ENCODE results near the gene HLCS. TPM values are rescaled to one million over a fixed set of nuclear protein-coding genes. Genes with fewer than 3 reads are reported as not detected.

The HLCS gene
- total and polyA plus RNA-seq, 2 of the 4 experiments (the other 2 are of a cell fraction): 10.6 to 21.0 TPM

- H4K5ac ChIP-seq (ENCODE audit: low read depth, low read length): no peak overlapping the region
- in situ Hi-C loops (cut with MboI; ENCODE audit: low sequenced_read_pairs) (no loop called here), dilution Hi-C loops (cut with HindIII; ENCODE audit: low sequenced_read_pairs, unreplicated experiment) (no loop called here), intact Hi-C loops (cut with micrococcal nuclease) (no loop called here)
- H3K36me3 ChIP-seq (ENCODE audit: control insufficient read depth, insufficient read depth, low read length): no peaks in the 10 kb centered on the region
- no peak overlapping the region for H3K4ac ChIP-seq (ENCODE audit: low read depth, low read length)
- ChIA-PET POLR2A (ENCODE audit: unreplicated experiment) (no interaction called here), CTCF (no interaction called here)
- H2BK15ac ChIP-seq (ENCODE audit: low read depth, low read length): no peak overlapping the region
- peaks cover 2% of the 10 kb centered on the region; the same call in 1 of the 2 replicates for H3K9me3 ChIP-seq (ENCODE audit: control insufficient read depth, insufficient read depth, low read length)
- H3K79me1 ChIP-seq (ENCODE audit: low read depth in 1 of 2, low read length in 2 of 2): peaks cover 0 to 8% of the 10 kb centered on the region in 2 experiments; a peak in 1 of 4 replicates
- no peak for DNase-seq
- H3K27ac ChIP-seq (ENCODE audit: insufficient read depth, low read length): no peak overlapping the region
- peaks cover 6% of the 10 kb centered on the region; the same call in 1 of the 2 replicates for H3K4me1 ChIP-seq (ENCODE audit: control insufficient read depth, insufficient read depth, low read length)
- no peak overlapping the region for H2BK120ac ChIP-seq (ENCODE audit: low read depth, low read length)
- H4K91ac ChIP-seq (ENCODE audit: insufficient read depth, low read depth, low read length): no peak overlapping the region
- no peak overlapping the region for H3K14ac ChIP-seq (replicated peaks; ENCODE audit: low read depth, low read length)
- no peak overlapping the region for H2AK5ac ChIP-seq (ENCODE audit: low read depth, low read length)
- no TSS peak for BruUV-seq (replicated peaks)
- no peak overlapping the region for H4K8ac ChIP-seq (ENCODE audit: low read depth in 2 of 2, low read length in 2 of 2)
- H2AFZ ChIP-seq (replicated peaks; ENCODE audit: low read length, poor library complexity): peak overlapping the region; percentile 0
- no peak overlapping the region for H3K23ac ChIP-seq (ENCODE audit: low read depth, low read length)
- no peak for TF ChIP-seq FOS (IDR thresholded peaks at IDR 0.05; ENCODE audit: low read depth, low read length)
- TF ChIP-seq CTCF (conservative IDR thresholded peaks at IDR 0.05; ENCODE audit: low read depth, low read length): no peak
- TF ChIP-seq CEBPB (IDR thresholded peaks at IDR 0.05; ENCODE audit: low read depth, low read length): no peak
- no peak for TF ChIP-seq USF2 (IDR thresholded peaks at IDR 0.05; ENCODE audit: low read depth, low read length)
- no peak overlapping the region for H2AK9ac ChIP-seq (replicated peaks; ENCODE audit: low read depth, low read length, poor library complexity)
- ATAC-seq (ENCODE audit: low read depth): no peak
- H3K4me3 ChIP-seq (ENCODE audit: insufficient read depth, low read depth, low read length): no peak overlapping the region
- no peaks in the 10 kb centered on the region for H4K20me1 ChIP-seq (ENCODE audit: insufficient read depth, low read length)
- H3K56ac ChIP-seq (ENCODE audit: extremely low read depth, insufficient read depth, low read length): no peak overlapping the region
- no peak overlapping the region for H2BK20ac ChIP-seq (ENCODE audit: low read depth, low read length)
- H2BK5ac ChIP-seq (ENCODE audit: low read depth, low read length, poor library complexity, severe bottlenecking): no peak overlapping the region
- H3K9ac ChIP-seq (ENCODE audit: low read depth, low read length): no peak overlapping the region
- H3K4me2 ChIP-seq (ENCODE audit: low read depth, low read length): no peak overlapping the region
- H3K27me3 ChIP-seq (ENCODE audit: control insufficient read depth, insufficient read depth, low read length): peaks cover 5% of the 10 kb centered on the region; the same call in 1 of the 2 replicates
- H3K18ac ChIP-seq (ENCODE audit: low read depth, low read length): no peak overlapping the region
- 0 out of 2 replicates have a peak, but pooled peaks cover 7% of the 10 kb centered on the region for H3K9me1 ChIP-seq (ENCODE audit: insufficient read depth, low read length)
- 100% methylated on average over 2 of the region's 7 CpGs; no CpG with 5 or more reads in 1 of the 2 experiments for WGBS, 2 experiments (ENCODE audit: extremely low coverage in 2 of 2, insufficient read length in 1 of 2)
Observed at GRCh38 chr21:36992671-36993070, 26.2 kb upstream of the HLCS start.

Measured in IMR-90 (cell line).